M059J (cell line): ENCODE measurements around the gene SIGLEC9. TPM values are rescaled to one million over a fixed set of nuclear protein-coding genes. Genes with fewer than 3 reads are reported as not detected.

Source experiments
- DNase-seq: peaks from one replicate; pipeline ENCODE4 v3.0.0-alpha.2; 2012; ENCODE audit warnings: low read depth
- total RNA-seq: library from RNA; depleted of rRNA; stranded (reverse); fragments of >200 nt; shearing (Covaris generic); gene quantifications from 2 replicates; pipeline ENCODE4 v1.2.3, GENCODE V29; 2014

SIGLEC9 gene
- total RNA-seq, 1 experiment from 2014 or later: 0.27 TPM

GRCh38 chr19:51144482-51145045 is 19.9 kb downstream of the SIGLEC9 start:
- DNase-seq: no peak

DNA sequence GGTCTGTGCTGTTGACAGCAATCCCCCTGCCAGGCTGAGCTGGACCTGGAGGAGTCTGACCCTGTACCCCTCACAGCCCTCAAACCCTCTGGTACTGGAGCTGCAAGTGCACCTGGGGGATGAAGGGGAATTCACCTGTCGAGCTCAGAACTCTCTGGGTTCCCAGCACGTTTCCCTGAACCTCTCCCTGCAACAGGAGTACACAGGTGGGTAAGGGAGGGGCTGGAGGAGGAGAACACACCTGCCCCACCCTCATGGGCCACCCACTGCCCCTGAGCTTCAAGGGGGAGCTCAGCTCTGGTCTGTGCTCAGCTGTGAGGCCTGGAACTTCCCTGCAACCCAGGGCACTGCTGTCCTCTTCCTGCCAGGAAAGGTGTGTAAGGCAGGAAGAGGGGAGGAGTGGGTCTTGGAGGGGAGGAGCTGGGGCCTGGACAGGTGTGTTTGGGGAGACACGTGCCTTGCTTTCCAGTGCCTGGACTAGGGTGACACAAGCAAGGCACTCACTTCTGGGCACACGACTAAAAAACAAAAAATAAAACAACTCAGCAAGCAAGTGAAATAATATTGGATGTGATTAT is 21.3 kb downstream of the SIGLEC9 start:
- DNase-seq: no peak

GRCh38 chr19:51146751-51147150 is 22.0 kb downstream of the SIGLEC9 start:
- no peak for DNase-seq

- DNase-seq: no peak
Observed at GRCh38 chr19:51147663-51148062, 23.0 kb downstream of the SIGLEC9 start.

DNA sequence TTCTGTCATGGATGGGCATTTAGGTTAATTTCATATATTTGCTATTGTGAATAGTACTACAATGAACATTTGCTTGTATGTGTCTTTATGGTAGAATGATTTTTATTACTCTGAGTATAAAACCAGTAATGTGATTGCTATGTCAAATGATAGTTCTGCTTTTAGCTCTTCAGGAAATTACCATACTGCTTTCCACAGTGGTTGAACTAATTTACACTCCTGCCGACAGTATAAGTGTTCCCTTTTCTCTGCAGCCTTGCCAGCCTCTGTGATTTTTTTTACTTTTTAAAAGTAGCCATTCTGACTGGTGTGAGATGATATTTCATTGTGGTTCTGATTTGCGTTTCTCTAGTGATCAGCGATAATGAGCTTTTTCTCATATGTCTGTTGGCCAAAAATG is 23.9 kb downstream of the SIGLEC9 start:
- no peak for DNase-seq

GRCh38 chr19:51150627-51151026 is 25.9 kb downstream of the SIGLEC9 start:
- DNase-seq: no peak

- no peak for DNase-seq
Observed at GRCh38 chr19:51156710-51157109, 32.0 kb downstream of the SIGLEC9 start.

DNA sequence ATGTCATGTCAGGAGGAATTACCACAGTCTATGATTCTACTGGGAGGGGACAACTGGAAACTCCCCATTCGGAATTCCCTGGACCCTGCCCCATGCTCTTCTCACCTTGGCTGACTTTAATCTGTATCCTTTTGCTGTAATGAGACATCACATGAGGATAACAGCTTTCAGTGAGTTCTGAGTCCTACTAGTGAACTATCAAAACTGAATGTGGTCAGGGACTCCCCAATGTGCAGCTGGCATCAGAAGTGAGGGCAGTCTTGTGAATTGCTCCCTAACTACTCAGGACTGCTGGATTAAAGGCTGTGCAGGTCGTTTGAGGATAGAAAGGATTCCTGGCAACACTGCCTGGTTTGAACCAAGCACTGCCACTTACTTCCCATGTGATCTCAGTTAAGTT is 32.6 kb downstream of the SIGLEC9 start:
- DNase-seq: no peak

GRCh38 chr19:51158474-51159129 is 33.9 kb downstream of the SIGLEC9 start:
- peak; percentile 33 for DNase-seq

DNA sequence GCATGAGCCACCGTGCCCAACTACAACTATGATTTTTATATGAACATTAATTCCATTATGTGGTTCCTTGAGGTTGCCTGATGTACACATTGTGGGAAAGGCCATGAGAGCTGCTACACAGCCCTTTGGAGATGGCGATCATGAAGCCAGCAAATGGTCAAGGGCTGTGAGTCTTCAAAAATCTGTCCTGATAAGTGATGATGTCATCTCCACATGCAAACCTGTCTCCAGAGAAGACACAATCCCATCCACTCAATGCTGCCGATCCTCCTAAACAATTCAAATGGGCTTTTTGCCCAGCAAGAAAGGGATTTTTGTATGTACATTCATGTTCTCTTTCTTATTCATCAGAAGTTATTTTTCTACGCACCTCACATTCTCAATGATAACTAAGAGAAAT is 35.0 kb downstream of the SIGLEC9 start:
- no peak for DNase-seq

GRCh38 chr19:51161266-51161665 is 36.6 kb downstream of the SIGLEC9 start:
- DNase-seq: no peak

DNA sequence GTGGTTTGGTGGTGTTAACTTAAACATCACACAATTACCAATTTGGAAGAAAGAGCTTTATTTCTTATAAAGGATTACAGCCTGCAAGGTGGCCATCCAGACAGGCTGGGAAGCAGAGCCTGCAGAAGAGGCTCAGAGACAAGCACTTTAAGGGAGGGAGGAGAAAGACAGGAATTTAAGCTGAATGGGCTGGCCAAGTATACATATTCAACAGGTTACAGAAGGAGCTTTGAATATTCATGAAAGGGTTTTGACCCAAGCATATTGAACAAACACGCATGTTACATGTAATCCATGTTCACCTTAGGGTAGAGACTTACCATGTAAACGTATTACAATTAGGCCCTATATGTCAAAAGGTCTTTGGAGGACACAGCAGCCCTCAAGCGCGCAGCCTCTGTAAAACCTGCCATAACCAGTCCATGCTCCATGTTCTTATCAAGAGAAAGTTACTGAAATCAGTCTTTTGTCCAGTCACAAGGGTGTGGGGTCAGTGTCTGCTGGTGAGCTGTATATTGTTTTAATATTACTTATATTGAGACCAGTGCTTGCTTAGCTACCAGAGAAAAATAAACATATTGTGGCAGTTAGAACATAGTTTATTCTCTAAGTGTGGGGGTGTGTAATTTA is 37.3 kb downstream of the SIGLEC9 start:
- no peak for DNase-seq

GRCh38 chr19:51163257-51163656 is 38.6 kb downstream of the SIGLEC9 start:
- DNase-seq: no peak

GRCh38 chr19:51164215-51164614 is 39.5 kb downstream of the SIGLEC9 start:
- DNase-seq: no peak

- peak; percentile 3 for DNase-seq
Observed at GRCh38 chr19:51166846-51167490, 42.3 kb downstream of the SIGLEC9 start.

- DNase-seq: no peak
Observed at GRCh38 chr19:51168564-51169282, 44.0 kb downstream of the SIGLEC9 start.

DNA sequence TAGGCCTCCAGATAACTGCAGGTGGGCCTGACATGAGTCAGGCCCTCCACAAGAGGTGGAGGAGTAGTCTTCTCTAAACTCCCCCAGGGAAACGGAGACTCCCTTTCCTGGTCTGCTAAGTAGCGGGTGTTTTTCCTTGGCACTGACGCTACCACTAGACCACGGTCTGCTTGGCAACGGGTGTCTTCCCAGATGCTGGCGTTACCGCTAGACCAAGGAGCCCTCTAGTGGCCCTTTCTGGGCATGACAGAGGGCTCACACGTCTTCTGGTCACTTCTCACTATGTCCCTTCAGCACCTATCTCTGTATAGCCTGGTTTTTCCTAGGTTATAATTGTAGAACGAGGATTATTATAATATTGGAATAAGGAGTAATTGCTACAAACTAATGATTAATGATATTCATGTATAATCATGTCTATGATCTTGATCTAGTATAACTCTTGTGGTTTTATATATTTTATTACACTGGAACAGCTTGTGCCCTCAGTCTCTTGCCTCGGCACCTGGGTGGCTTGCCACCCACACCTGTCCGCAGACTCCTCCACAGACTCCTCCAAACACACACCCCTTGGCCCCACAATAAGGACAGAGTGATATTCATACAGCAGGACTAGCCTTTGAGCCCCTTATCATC is 44.7 kb downstream of the SIGLEC9 start:
- peak; percentile 62 for DNase-seq

- no peak for DNase-seq
Observed at GRCh38 chr19:51172223-51172622, 47.5 kb downstream of the SIGLEC9 start.

- DNase-seq: no peak
Observed at GRCh38 chr19:51173681-51174080, 49.0 kb downstream of the SIGLEC9 start.

GRCh38 chr19:51179256-51179655 is 54.5 kb downstream of the SIGLEC9 start:
- DNase-seq: no peak
